ENCODE measurements around the gene TMEM44. TPM values are rescaled to one million over a fixed set of nuclear protein-coding genes. Genes with fewer than 3 reads are reported as not detected.
"Not testable (repeated sequence)": the region's sequence is repeated elsewhere in the genome, so short reads cannot be mapped to it uniquely, and the experiment has no call there.

The TMEM44 gene
- total RNA-seq, 1 donor, result 18.8 TPM

DNA sequence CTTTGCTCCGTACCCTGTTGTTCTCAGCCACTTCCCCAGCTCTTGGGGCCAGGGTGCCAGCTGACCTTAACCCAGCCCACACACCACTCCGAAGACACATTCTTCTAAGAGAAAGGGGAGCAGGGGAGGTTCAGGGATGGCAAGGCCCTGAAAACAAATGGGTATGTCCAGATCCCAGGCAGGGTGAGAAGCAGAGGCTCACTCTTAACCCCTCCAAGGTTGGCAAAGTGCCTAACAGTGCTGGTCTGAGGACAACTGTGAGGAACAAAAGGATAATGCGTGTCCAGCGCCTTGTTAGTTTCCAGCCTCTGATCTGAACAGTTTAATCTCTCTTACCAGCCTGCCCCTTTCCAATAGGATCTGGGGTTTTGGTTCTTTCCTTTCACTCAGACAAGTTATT is 1.5 kb downstream of the TMEM44 start:
- no peak overlapping the region for H3K27ac ChIP-seq (ENCODE audit: low read depth, low read length)
- TF ChIP-seq, protein P1, sequence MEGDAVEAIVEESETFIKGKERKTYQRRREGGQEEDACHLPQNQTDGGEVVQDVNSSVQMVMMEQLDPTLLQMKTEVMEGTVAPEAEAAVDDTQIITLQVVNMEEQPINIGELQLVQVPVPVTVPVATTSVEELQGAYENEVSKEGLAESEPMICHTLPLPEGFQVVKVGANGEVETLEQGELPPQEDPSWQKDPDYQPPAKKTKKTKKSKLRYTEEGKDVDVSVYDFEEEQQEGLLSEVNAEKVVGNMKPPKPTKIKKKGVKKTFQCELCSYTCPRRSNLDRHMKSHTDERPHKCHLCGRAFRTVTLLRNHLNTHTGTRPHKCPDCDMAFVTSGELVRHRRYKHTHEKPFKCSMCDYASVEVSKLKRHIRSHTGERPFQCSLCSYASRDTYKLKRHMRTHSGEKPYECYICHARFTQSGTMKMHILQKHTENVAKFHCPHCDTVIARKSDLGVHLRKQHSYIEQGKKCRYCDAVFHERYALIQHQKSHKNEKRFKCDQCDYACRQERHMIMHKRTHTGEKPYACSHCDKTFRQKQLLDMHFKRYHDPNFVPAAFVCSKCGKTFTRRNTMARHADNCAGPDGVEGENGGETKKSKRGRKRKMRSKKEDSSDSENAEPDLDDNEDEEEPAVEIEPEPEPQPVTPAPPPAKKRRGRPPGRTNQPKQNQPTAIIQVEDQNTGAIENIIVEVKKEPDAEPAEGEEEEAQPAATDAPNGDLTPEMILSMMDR (IDR thresholded peaks at IDR 0.05; ENCODE audit: extremely low read depth, low read depth, low read length), result no peak
- peaks cover 5% of the 10 kb centered on the region for H3K4me1 ChIP-seq (ENCODE audit: insufficient read depth, low read length)
- peaks cover 37% of the 10 kb centered on the region for H3K79me2 ChIP-seq (ENCODE audit: insufficient read depth, low read length)
- no peak overlapping the region for H2AFZ ChIP-seq (ENCODE audit: low read length)
- peak overlapping the region; percentile 80 for H3K4me2 ChIP-seq (ENCODE audit: insufficient read depth, low read length)
- H4K20me1 ChIP-seq (ENCODE audit: insufficient read depth, low read length), result peaks cover 5% of the 10 kb centered on the region
- no peak overlapping the region for H3K4me3 ChIP-seq (ENCODE audit: insufficient read depth, low read length)
- H3K36me3 ChIP-seq (ENCODE audit: insufficient read depth, low read length), result peaks cover 36% of the 10 kb centered on the region
- DNase-seq (ENCODE audit: insufficient read length, low spot score, missing footprints), result peak; percentile 30
- peaks cover 2% of the 10 kb centered on the region for H3K9me3 ChIP-seq (ENCODE audit: low read depth, low read length)
- H3K27me3 ChIP-seq (ENCODE audit: insufficient read depth, low read length), result no peaks in the 10 kb centered on the region

DNA sequence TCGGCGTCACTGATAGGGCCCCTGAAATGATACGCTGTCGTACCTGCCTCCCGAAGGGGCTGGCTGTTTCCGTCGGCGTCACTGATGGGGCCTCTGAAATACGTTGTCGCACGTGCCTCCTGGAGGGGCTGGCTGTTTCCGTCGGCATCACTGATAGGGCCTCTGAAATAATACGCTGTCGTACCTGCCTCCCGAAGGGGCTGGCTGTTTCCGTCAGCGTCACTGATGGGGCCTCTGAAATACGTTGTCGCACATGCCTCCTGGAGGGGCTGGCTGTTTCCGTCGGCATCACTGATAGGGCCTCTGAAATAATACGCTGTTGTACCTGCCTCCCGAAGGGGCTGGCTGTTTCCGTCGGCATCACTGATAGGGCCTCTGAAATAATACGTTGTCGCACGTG is 2.5 kb downstream of the TMEM44 start:
- Histone ChIP-seq H3K36me3 (ENCODE audit: insufficient read depth, low read length) (peaks cover 45% of the 10 kb centered on the region), H3K79me2 (ENCODE audit: insufficient read depth, low read length) (peaks cover 37% of the 10 kb centered on the region)
- DNase-seq (ENCODE audit: insufficient read length, low spot score, missing footprints); H3K4me3 ChIP-seq (ENCODE audit: insufficient read depth, low read length); H3K27me3 ChIP-seq (ENCODE audit: insufficient read depth, low read length); H3K27ac ChIP-seq (ENCODE audit: low read depth, low read length); H3K9me3 ChIP-seq (ENCODE audit: low read depth, low read length); H3K4me2 ChIP-seq (ENCODE audit: insufficient read depth, low read length); H3K4me1 ChIP-seq (ENCODE audit: insufficient read depth, low read length); H4K20me1 ChIP-seq (ENCODE audit: insufficient read depth, low read length); H2AFZ ChIP-seq (ENCODE audit: low read length): not testable (repeated sequence)

DNA sequence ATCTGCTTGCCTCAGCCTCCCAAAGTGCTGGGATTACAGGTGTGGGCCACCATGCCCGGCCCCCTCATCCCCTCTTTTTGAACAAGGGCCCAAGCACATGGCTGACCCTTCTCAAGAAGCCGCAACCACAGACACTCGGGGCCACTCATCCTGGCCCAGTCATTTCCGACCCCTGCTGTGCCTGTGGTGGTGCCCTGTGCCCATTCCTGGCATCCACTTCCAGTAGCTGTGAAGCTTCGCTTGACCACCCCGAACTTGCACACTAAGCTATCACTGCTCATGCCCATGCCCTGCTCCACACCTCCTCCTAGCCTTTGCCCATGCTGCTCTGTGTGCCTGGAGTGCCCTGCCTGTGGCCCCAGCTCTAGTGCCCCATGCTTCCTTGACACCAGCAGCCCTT is 8.3 kb downstream of the TMEM44 start:
- Histone ChIP-seq H3K4me2 (ENCODE audit: insufficient read depth, low read length) (no peak overlapping the region), H2AFZ (ENCODE audit: low read length) (no peak overlapping the region), H3K36me3 (ENCODE audit: insufficient read depth, low read length) (peaks cover 62% of the 10 kb centered on the region), H3K27ac (ENCODE audit: low read depth, low read length) (no peak overlapping the region), H3K27me3 (ENCODE audit: insufficient read depth, low read length) (no peaks in the 10 kb centered on the region), H3K9me3 (ENCODE audit: low read depth, low read length) (no peaks in the 10 kb centered on the region), H3K4me1 (ENCODE audit: insufficient read depth, low read length) (no peaks in the 10 kb centered on the region), H4K20me1 (ENCODE audit: insufficient read depth, low read length) (peaks cover 5% of the 10 kb centered on the region), H3K79me2 (ENCODE audit: insufficient read depth, low read length) (peaks cover 9% of the 10 kb centered on the region), H3K4me3 (ENCODE audit: insufficient read depth, low read length) (no peak overlapping the region)
- no peak for DNase-seq (ENCODE audit: insufficient read length, low spot score, missing footprints)
- TF ChIP-seq, protein P1 (IDR thresholded peaks at IDR 0.05; ENCODE audit: extremely low read depth, low read depth, low read length), result no peak

DNA sequence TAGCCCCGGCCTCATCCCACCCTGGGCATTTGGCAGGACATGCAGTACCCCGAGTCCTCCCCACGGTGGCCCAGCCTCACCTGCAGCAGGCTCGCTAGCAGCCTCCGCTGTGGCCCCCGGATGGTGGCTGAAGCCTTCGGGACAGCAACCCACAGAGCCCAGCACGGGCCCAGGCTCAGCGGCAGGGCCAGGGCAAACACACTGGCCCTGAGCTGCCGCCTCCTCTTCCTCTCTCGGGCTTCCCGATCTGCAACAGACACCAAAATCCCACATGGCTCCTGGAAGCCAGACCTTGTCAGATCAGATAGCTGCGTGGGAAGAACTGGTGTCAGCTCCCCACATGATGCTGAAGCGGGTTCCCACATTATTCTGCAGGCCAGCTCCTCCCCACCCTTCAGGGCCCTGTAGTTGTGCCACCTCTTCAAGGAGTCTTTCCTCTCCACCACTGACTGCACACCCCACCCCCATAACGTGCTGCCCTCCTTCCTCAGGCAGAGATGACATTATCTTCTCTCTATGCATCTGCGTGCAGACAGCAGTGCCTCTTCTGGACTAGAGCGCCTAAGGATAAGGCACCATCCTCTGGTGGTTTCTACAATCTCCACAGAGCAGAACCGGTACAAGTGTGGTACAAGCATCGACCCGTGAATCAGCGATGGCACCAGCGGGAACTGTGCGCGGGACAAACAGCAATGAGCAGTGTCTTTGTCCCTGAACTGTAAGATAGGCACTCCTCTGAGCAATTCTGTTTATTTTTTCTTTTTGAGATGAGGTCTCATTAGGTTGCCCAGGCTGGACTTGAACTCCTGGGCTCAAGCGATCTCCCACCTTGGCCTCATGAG is 9.5 kb downstream of the TMEM44 start:
- Histone ChIP-seq H3K27ac (ENCODE audit: low read depth, low read length) (no peak overlapping the region), H3K4me2 (ENCODE audit: insufficient read depth, low read length) (no peak overlapping the region), H4K20me1 (ENCODE audit: insufficient read depth, low read length) (peaks cover 5% of the 10 kb centered on the region), H3K9me3 (ENCODE audit: low read depth, low read length) (no peaks in the 10 kb centered on the region), H3K36me3 (ENCODE audit: insufficient read depth, low read length) (peaks cover 63% of the 10 kb centered on the region), H3K79me2 (ENCODE audit: insufficient read depth, low read length) (peaks cover 4% of the 10 kb centered on the region), H3K27me3 (ENCODE audit: insufficient read depth, low read length) (no peaks in the 10 kb centered on the region), H3K4me3 (ENCODE audit: insufficient read depth, low read length) (no peak overlapping the region), H2AFZ (ENCODE audit: low read length) (no peak overlapping the region), H3K4me1 (ENCODE audit: insufficient read depth, low read length) (no peaks in the 10 kb centered on the region)
- peak; percentile 47 for DNase-seq (ENCODE audit: insufficient read length, low spot score, missing footprints)
- TF ChIP-seq, protein P1 (IDR thresholded peaks at IDR 0.05; ENCODE audit: extremely low read depth, low read depth, low read length), result no peak
